Measurements from ENCODE around the gene TRHDE.

DNA sequence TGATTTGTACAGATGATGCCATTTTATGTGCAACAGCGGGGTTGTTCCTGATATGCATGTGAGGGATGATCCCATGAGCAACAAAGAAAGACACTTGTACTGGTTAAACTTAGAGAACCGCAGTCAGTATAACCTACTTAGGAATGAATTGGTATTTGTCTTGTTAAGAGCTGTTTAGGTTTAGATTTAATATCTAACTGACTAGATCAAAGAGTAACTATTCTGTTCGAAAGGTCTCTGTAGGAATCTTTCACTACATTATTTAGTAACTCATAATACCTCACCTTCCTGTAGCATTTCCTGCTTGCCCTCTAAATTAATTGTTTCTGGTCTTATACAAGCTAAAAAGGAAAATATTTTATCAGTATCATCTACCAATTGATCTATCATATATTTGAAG is 350.4 kb downstream of the TRHDE start:
- TF ChIP-seq, protein P1, sequence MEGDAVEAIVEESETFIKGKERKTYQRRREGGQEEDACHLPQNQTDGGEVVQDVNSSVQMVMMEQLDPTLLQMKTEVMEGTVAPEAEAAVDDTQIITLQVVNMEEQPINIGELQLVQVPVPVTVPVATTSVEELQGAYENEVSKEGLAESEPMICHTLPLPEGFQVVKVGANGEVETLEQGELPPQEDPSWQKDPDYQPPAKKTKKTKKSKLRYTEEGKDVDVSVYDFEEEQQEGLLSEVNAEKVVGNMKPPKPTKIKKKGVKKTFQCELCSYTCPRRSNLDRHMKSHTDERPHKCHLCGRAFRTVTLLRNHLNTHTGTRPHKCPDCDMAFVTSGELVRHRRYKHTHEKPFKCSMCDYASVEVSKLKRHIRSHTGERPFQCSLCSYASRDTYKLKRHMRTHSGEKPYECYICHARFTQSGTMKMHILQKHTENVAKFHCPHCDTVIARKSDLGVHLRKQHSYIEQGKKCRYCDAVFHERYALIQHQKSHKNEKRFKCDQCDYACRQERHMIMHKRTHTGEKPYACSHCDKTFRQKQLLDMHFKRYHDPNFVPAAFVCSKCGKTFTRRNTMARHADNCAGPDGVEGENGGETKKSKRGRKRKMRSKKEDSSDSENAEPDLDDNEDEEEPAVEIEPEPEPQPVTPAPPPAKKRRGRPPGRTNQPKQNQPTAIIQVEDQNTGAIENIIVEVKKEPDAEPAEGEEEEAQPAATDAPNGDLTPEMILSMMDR (IDR thresholded peaks at IDR 0.05; ENCODE audit: low read depth, low read length) = no peak
- TF ChIP-seq POLR2A (IDR thresholded peaks at IDR 0.05; ENCODE audit: extremely low read depth, insufficient read length) = no peak

Data from NB4 (cell line).